Bronchial epithelial cell (primary cell): ENCODE data around the gene FAM53B. TPM values are rescaled to one million over a fixed set of nuclear protein-coding genes. Genes with fewer than 3 reads are reported as not detected.
A peak's percentile ranks its signal among the peaks of the same experiment; 100 is the strongest.

Experiments used
- DNase-seq: peaks from one replicate; pipeline ENCODE4 v3.0.0-alpha.2; 2010; ENCODE audit warnings: low read depth
- FAIRE-seq: peaks from 2 replicates; lab custom pipeline; 2011; peaks lifted over from hg19 to GRCh38; lab: Jason Lieb, UNC
- H3K27me3 ChIP-seq: 2 replicates; pipeline ENCODE4 v1.5.1; 2011; ENCODE audit warnings: low read length; ENCODE audit not compliant: control insufficient read depth, insufficient read depth
- H3K36me3 ChIP-seq: 2 replicates; pipeline ENCODE4 v1.5.1; 2011; ENCODE audit warnings: low read length; ENCODE audit not compliant: control insufficient read depth, insufficient read depth
- H3K4me3 ChIP-seq: 2 replicates; pipeline ENCODE4 v1.5.1; 2011; ENCODE audit warnings: mild to moderate bottlenecking, low read depth, low read length, control low read depth
- total RNA-seq: library from RNA; depleted of rRNA; stranded (reverse); fragments of >200 nt; gene quantifications from 2 replicates; pipeline ENCODE4 v1.2.1, GENCODE V29; 2014
- TF ChIP-seq, protein P1 (sequence below): IDR thresholded peaks from 2 replicates; pipeline ENCODE4 v1.5.1; 2011; ENCODE audit warnings: mild to moderate bottlenecking, moderate library complexity, low read length, control low read depth, inconsistent platforms; ENCODE audit not compliant: insufficient read depth, severe bottlenecking

FAM53B gene
- total RNA-seq, 1 donor from 2014 or later: 19.5 TPM

DNA sequence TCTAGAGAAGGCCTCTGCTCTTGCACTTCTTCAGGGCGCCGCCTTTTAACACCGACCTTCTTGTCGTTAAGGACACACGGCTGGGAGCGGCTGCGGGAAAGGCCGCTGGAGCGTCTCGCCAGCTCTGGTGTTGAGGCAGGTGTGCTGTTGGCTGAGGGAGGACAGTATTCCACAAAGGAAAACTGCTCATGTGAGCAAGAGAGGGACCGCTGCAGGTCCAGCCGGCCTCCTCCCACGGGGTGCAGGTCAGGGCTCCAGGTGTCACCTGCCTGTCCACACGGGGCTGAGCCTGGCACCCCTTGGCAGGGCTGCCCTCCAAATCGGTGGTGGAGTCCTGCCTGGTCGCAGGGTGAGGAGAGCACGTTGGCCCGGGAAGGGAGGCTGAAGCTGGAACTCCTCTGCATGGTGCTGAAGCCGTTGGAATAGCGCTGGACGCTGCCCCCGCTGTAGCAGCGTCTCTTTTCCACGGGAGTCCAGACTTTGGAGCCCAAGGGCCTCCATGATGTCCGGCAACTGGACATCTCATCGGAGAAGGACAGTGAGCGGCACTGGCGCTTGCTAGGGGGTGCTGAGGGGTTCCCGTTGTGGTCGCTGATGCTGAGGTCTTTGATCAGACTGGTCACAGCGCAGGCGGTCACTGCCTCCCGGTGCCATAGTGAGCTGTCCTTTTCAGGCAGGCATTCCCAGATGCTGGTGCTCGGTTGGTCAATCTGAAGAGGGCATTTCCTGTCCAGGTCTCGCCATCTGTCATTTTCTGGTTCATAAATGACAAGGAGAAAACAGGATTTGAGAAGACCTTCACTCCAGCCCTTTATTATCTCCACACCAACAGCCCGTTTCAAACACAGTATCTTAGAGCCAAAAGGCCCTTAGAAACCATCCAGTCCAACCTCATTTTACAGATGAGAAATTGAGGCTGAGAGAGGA lies 62.3 kb downstream of the FAM53B start:
- H3K4me3 ChIP-seq: no peak overlapping the region
- peaks cover 24% of the 10 kb centered on the region for H3K36me3 ChIP-seq
- FAIRE-seq (no peak), DNase-seq (no peak)
- H3K27me3 ChIP-seq: no peaks in the 10 kb centered on the region
- TF ChIP-seq, protein P1, sequence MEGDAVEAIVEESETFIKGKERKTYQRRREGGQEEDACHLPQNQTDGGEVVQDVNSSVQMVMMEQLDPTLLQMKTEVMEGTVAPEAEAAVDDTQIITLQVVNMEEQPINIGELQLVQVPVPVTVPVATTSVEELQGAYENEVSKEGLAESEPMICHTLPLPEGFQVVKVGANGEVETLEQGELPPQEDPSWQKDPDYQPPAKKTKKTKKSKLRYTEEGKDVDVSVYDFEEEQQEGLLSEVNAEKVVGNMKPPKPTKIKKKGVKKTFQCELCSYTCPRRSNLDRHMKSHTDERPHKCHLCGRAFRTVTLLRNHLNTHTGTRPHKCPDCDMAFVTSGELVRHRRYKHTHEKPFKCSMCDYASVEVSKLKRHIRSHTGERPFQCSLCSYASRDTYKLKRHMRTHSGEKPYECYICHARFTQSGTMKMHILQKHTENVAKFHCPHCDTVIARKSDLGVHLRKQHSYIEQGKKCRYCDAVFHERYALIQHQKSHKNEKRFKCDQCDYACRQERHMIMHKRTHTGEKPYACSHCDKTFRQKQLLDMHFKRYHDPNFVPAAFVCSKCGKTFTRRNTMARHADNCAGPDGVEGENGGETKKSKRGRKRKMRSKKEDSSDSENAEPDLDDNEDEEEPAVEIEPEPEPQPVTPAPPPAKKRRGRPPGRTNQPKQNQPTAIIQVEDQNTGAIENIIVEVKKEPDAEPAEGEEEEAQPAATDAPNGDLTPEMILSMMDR: no peak

- TF ChIP-seq, protein P1: no peak
- Histone ChIP-seq H3K4me3 (no peak overlapping the region), H3K27me3 (no peaks in the 10 kb centered on the region), H3K36me3 (peaks cover 22% of the 10 kb centered on the region)
- DNase-seq (no peak), FAIRE-seq (no peak)
Measured at GRCh38 chr10:124681091-124681490, 63.1 kb downstream of the FAM53B start.

- DNase-seq (no peak), FAIRE-seq (no peak)
- TF ChIP-seq, protein P1: no peak
- Histone ChIP-seq H3K4me3 (no peak overlapping the region), H3K27me3 (no peaks in the 10 kb centered on the region), H3K36me3 (peaks cover 22% of the 10 kb centered on the region)
Measured at GRCh38 chr10:124680675-124681074, 63.5 kb downstream of the FAM53B start.

DNA sequence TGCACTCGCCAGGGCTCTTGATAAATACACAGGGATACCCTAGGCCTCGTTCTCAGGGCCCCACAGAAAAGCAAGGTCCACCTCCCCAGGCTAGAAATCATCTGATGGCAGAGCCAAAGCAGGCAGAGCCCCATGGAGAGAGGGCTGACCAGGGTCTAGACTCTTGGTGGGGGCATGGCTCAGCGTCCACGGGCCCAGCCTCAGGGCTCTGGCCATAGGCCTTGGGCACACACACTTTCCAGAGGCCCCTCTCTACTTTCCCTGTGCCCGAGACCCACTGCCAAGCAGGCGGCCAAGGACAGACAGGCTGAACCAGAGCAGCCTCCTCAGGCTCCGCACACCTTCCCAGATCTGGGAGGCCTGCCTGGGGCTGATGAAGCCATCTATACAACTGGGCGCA lies 64.8 kb downstream of the FAM53B start:
- FAIRE-seq (no peak), DNase-seq (no peak)
- no peak overlapping the region for H3K4me3 ChIP-seq
- H3K27me3 ChIP-seq: no peaks in the 10 kb centered on the region
- peaks cover 24% of the 10 kb centered on the region for H3K36me3 ChIP-seq
- TF ChIP-seq, protein P1: no peak

- peaks cover 21% of the 10 kb centered on the region for H3K36me3 ChIP-seq
- FAIRE-seq (peak; percentile 79), DNase-seq (no peak)
- TF ChIP-seq, protein P1: no peak
- no peak overlapping the region for H3K4me3 ChIP-seq
- H3K27me3 ChIP-seq: no peaks in the 10 kb centered on the region
Measured at GRCh38 chr10:124678557-124679240, 65.5 kb downstream of the FAM53B start.
